Endothelial cell of umbilical vein (primary cell): Measurements from ENCODE around the gene PIK3C2G. TPM values are rescaled to one million over a fixed set of nuclear protein-coding genes. Genes with fewer than 3 reads are reported as not detected.

Experiments used
- BruUV-seq: library from RNA; stranded (reverse); fragments of 400-500 nt; replicated peaks from 2 replicates; lab custom pipeline; 2021; lab: Mats Ljungman, UMichigan
- CTCF ChIA-PET: fragments of 300-600, 350-600 bp; sonication (Branson Sonifier 250); formaldehyde crosslinking; loops from one replicate; lab custom pipeline; 2021; ENCODE audit warnings: antibody characterized with exemption, inconsistent platforms; lab: Charles Lee
- POLR2A ChIA-PET: fragments of 300-600, 350-600 bp; sonication (Branson Sonifier 250); formaldehyde crosslinking; loops from one replicate; lab custom pipeline; 2021; ENCODE audit warnings: antibody characterized with exemption, inconsistent platforms; lab: Charles Lee
- DNase-seq: peaks from one replicate; pipeline ENCODE4 v3.0.0-alpha.2; 2011; ENCODE audit warnings: low read depth, low spot score
- FAIRE-seq: peaks from 2 replicates; lab custom pipeline; 2011; peaks lifted over from hg19 to GRCh38; lab: Jason Lieb, UNC
- H2AFZ ChIP-seq: 2 replicates; pipeline ENCODE4 v1.6.0; 2012; ENCODE audit warnings: low read depth, low read length, control low read depth, inconsistent platforms
- H3K27ac ChIP-seq: 2 replicates; pipeline ENCODE4 v1.5.1; 2011; ENCODE audit warnings: low read depth, mild to moderate bottlenecking, control low read depth, low read length, moderate library complexity; ENCODE audit not compliant: insufficient read depth
- H3K27me3 ChIP-seq, 2 experiments: 2 replicates each; pipeline versions ENCODE4 v1.6.0 to v1.6.1; 2011; ENCODE audit warnings: low read length in 2 of 2, mixed read lengths in 1 of 2; ENCODE audit not compliant: control insufficient read depth in 2 of 2, insufficient read depth in 2 of 2
- H3K36me3 ChIP-seq, 2 experiments: 2 replicates in 1 of 2; 3 replicates in 1 of 2; pipeline ENCODE4 v1.5.1; 2011; ENCODE audit warnings: low read length in 2 of 2, mild to moderate bottlenecking in 1 of 2, moderate library complexity in 1 of 2; ENCODE audit not compliant: control insufficient read depth in 2 of 2, insufficient read depth in 2 of 2; ENCODE audit errors: extremely low read depth in 1 of 2
- H3K4me1 ChIP-seq: 3 replicates; pipeline ENCODE4 v1.5.1; 2011; ENCODE audit warnings: mild to moderate bottlenecking, low read length; ENCODE audit not compliant: control insufficient read depth, insufficient read depth; ENCODE audit errors: extremely low read depth
- H3K4me2 ChIP-seq: 2 replicates; pipeline ENCODE4 v1.6.1; 2011; ENCODE audit warnings: low read length, control low read depth, mixed read lengths; ENCODE audit not compliant: insufficient read depth
- H3K4me3 ChIP-seq, 3 experiments: fragments of 200-600 bp in 1 of 3; sonication (generic), shearing (Covaris generic) in 1 of 3; replicated peaks in 1 of 3; 2 replicates each; pipeline ENCODE4 v1.5.1; 2011 to 2016; ENCODE audit warnings: control low read depth in 3 of 3, low read length in 3 of 3, mild to moderate bottlenecking in 2 of 3, inconsistent platforms in 1 of 3, low read depth in 1 of 3, moderate library complexity in 1 of 3; ENCODE audit not compliant: insufficient read depth in 1 of 3
- H3K79me2 ChIP-seq: 2 replicates; pipeline ENCODE4 v1.6.0; 2012; ENCODE audit warnings: low read length, inconsistent platforms; ENCODE audit not compliant: control insufficient read depth, insufficient read depth
- H3K9ac ChIP-seq: replicated peaks from 2 replicates; pipeline ENCODE3; 2011; ENCODE audit warnings: low read length, control low read depth; ENCODE audit not compliant: insufficient read depth; ENCODE audit errors: extremely low read depth
- H3K9me1 ChIP-seq: replicated peaks from 3 replicates; pipeline ENCODE4 v1.6.0; 2011; ENCODE audit warnings: mild to moderate bottlenecking, low read length; ENCODE audit not compliant: control insufficient read depth, insufficient read depth; ENCODE audit errors: extremely low read depth
- H3K9me3 ChIP-seq: replicated peaks from 2 replicates; pipeline ENCODE4 v1.5.1; 2012; ENCODE audit warnings: low read length, inconsistent platforms; ENCODE audit not compliant: control insufficient read depth, insufficient read depth
- H4K20me1 ChIP-seq: replicated peaks from 2 replicates; pipeline ENCODE3; 2011; ENCODE audit warnings: mild to moderate bottlenecking, low read length; ENCODE audit not compliant: control insufficient read depth, insufficient read depth; ENCODE audit errors: extremely low read depth
- EZH2 ChIP-seq: IDR thresholded peaks from 2 replicates; pipeline ENCODE4 v1.6.1; 2012; ENCODE audit warnings: borderline replicate concordance, low read depth, mild to moderate bottlenecking, moderate library complexity, low read length, inconsistent platforms; ENCODE audit not compliant: severe bottlenecking
- FOS ChIP-seq: IDR thresholded peaks from 2 replicates; pipeline ENCODE4 v1.6.1; 2011; ENCODE audit warnings: mild to moderate bottlenecking, low read length, moderate library complexity, borderline replicate concordance; ENCODE audit not compliant: insufficient read depth
- GATA2 ChIP-seq: IDR thresholded peaks from 2 replicates; pipeline ENCODE4 v1.7.0; 2011; ENCODE audit warnings: low read depth, mild to moderate bottlenecking, moderate library complexity, mixed read lengths, low read length; ENCODE audit not compliant: insufficient read length, insufficient read depth
- JUN ChIP-seq: IDR thresholded peaks from 2 replicates; pipeline ENCODE4 v1.6.1; 2011; ENCODE audit warnings: borderline replicate concordance, low read depth; ENCODE audit not compliant: insufficient read length, insufficient read depth
- MYC ChIP-seq: IDR thresholded peaks from one replicate; pipeline ENCODE4 v1.6.1; 2011; ENCODE audit warnings: mild to moderate bottlenecking, low read depth, low read length
- POLR2A ChIP-seq: IDR thresholded peaks from 2 replicates; pipeline ENCODE4 v1.6.1; 2012; ENCODE audit warnings: low read depth, mild to moderate bottlenecking, control low read depth, low read length
- POLR2AphosphoS5 ChIP-seq: IDR thresholded peaks from 2 replicates; pipeline ENCODE4 v1.6.1; 2012; ENCODE audit warnings: low read depth, mild to moderate bottlenecking, control low read depth, low read length, moderate library complexity; ENCODE audit not compliant: insufficient read depth
- dilution Hi-C: fragments of 300-500 bp; cut with MboI; formaldehyde crosslinking; loops from one replicate; pipeline ENCODE4 v1.15.0; 2019; ENCODE audit warnings: low sequenced_read_pairs; ENCODE audit not compliant: extremely low pct_ligation_motif_present
- intact Hi-C: fragments of 100-400 bp; cut with micrococcal nuclease; formaldehyde crosslinking; loops from one replicate; pipeline ENCODE4 v1.10.0; 2022
- polyA plus RNA-seq, 4 experiments: library from polyadenylated mRNA; depleted of rRNA in 3 of 4; stranded (reverse) in 3 of 4; unstranded in 1 of 4; fragments of >200 nt; gene quantifications; 2 replicates each; pipeline versions ENCODE4 v1.2.1 to v1.2.3, GENCODE V29; 2011 to 2012; ENCODE audit warnings: missing spikeins in 1 of 4
- total RNA-seq: library from RNA; stranded (reverse); gene quantifications from 2 replicates; pipeline ENCODE4 v1.2.3, GENCODE V29; 2021
- TF ChIP-seq, protein P1 (sequence below), 2 donors: IDR thresholded peaks; 1 replicate in 1 of 2; 2 replicates in 1 of 2; pipeline ENCODE4 v1.5.1; 2011; ENCODE audit warnings: low read length in 2 of 2, mild to moderate bottlenecking in 2 of 2, moderate library complexity in 2 of 2, control low read depth in 1 of 2, inconsistent platforms in 1 of 2, low read depth in 1 of 2; ENCODE audit not compliant: insufficient read depth in 1 of 2; ENCODE audit errors: extremely low read depth in 1 of 2
- TF ChIP-seq, protein P2 (sequence below): IDR thresholded peaks from 2 replicates; pipeline ENCODE4 v1.6.1; 2011; ENCODE audit not compliant: insufficient read depth, insufficient read length

Gene PIK3C2G
- total and polyA plus RNA-seq, 2 donors (not counting 3 experiments of a cell fraction or from before 2014, with no cell fraction given), result not detected

DNA sequence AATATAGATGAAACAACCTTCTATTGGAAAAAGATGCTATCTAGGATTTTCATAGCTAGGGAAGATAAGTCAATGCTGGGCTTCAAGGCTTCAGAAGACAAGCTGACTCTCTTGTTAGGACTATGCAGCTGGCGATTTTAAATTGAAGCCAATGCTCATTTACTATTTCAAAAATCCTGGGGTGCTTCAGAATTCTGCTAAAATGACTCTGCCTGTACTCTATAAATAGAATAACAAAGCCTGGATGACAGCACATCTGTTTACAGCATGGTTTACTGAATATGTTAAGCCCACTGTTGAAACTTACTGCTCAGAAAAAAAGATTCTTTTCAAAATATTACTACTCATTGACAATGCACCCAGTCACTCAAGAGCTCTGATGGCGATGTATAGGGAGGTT lies 155.1 kb downstream of the PIK3C2G start:
- Histone ChIP-seq H3K9me3 (no peaks in the 10 kb centered on the region), H3K9ac (no peak overlapping the region), H3K4me3 (no peak overlapping the region), H3K4me2 (no peak overlapping the region), H3K79me2 (no peaks in the 10 kb centered on the region), H3K4me1 (no peaks in the 10 kb centered on the region), H3K27me3 (no peaks in the 10 kb centered on the region), H4K20me1 (no peaks in the 10 kb centered on the region), H3K36me3 (no peaks in the 10 kb centered on the region), H3K9me1 (no peaks in the 10 kb centered on the region), H3K27ac (no peak overlapping the region), H2AFZ (no peak overlapping the region)
- TF ChIP-seq POLR2A (no peak), FOS (no peak), POLR2AphosphoS5 (no peak)
- TF ChIP-seq, protein P1, sequence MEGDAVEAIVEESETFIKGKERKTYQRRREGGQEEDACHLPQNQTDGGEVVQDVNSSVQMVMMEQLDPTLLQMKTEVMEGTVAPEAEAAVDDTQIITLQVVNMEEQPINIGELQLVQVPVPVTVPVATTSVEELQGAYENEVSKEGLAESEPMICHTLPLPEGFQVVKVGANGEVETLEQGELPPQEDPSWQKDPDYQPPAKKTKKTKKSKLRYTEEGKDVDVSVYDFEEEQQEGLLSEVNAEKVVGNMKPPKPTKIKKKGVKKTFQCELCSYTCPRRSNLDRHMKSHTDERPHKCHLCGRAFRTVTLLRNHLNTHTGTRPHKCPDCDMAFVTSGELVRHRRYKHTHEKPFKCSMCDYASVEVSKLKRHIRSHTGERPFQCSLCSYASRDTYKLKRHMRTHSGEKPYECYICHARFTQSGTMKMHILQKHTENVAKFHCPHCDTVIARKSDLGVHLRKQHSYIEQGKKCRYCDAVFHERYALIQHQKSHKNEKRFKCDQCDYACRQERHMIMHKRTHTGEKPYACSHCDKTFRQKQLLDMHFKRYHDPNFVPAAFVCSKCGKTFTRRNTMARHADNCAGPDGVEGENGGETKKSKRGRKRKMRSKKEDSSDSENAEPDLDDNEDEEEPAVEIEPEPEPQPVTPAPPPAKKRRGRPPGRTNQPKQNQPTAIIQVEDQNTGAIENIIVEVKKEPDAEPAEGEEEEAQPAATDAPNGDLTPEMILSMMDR (IDR thresholded peaks at IDR 0.05; ENCODE audit: extremely low read depth in 1 of 2, insufficient read depth in 1 of 2, low read depth in 1 of 2, low read length in 2 of 2), result no peak
- dilution Hi-C loops, result no loop called here
- POLR2A ChIA-PET, result no interaction called here
- CTCF ChIA-PET, result interaction anchor here (1.2 to 1.4 kb wide), 3 partner anchors 11 to 166 kb away, joined by 3 to 5 read pairs (median 3); no protein-coding TSS in a partner anchor
- no peak for DNase-seq
- no TSS peak for BruUV-seq
- FAIRE-seq, result no peak
- intact Hi-C loops, result no loop called here

DNA sequence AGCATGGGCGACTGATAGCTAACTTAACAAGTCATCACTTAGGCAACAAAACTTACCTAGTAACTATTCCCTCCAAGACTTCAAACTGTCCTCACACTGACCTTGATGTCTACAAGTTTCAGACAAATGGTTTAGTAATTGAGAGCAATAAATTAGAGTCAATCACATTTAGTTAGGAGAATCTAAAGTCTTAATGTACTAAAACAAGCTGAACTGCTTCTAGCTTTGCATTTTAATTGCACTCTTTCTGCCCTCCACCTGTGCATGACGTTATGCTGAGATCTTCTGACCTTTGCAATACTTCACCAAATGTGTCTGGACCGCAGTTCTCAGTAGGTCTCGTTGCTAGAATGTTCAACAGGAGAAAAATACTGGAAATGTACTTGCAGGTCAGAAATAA lies 158.0 kb downstream of the PIK3C2G start:
- dilution Hi-C loops, result no loop called here
- TF ChIP-seq POLR2A (no peak), FOS (no peak), GATA2 (no peak), EZH2 (no peak), MYC (no peak), POLR2AphosphoS5 (no peak), JUN (no peak)
- TF ChIP-seq, protein P2, sequence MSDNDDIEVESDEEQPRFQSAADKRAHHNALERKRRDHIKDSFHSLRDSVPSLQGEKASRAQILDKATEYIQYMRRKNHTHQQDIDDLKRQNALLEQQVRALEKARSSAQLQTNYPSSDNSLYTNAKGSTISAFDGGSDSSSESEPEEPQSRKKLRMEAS, result no peak
- TF ChIP-seq, protein P1 (IDR thresholded peaks at IDR 0.05; ENCODE audit: extremely low read depth in 1 of 2, insufficient read depth in 1 of 2, low read depth in 1 of 2, low read length in 2 of 2), result no peak

More for the DNA sequence above, 158.0 kb downstream of the PIK3C2G start:
- H3K4me2 ChIP-seq, result no peak overlapping the region
- no peaks in the 10 kb centered on the region for H3K4me1 ChIP-seq
- FAIRE-seq (no peak), DNase-seq (no peak)
- H3K9ac ChIP-seq, result no peak overlapping the region
- no peaks in the 10 kb centered on the region for H4K20me1 ChIP-seq
- BruUV-seq, result no TSS peak
- H3K27ac ChIP-seq, result no peak overlapping the region
- POLR2A ChIA-PET, result no interaction called here
- intact Hi-C loops, result no loop called here
- H3K79me2 ChIP-seq, result no peaks in the 10 kb centered on the region
- no peaks in the 10 kb centered on the region for H3K9me3 ChIP-seq
- CTCF ChIA-PET, result interaction anchor here (0.6 kb wide), 1 partner anchor 11 kb away, joined by 3 read pairs; no protein-coding TSS in a partner anchor
- H2AFZ ChIP-seq, result no peak overlapping the region
- H3K9me1 ChIP-seq, result no peaks in the 10 kb centered on the region
- no peaks in the 10 kb centered on the region for H3K36me3 ChIP-seq
- no peaks in the 10 kb centered on the region for H3K27me3 ChIP-seq
- no peak overlapping the region for H3K4me3 ChIP-seq
